Measurements from ENCODE around the gene TEX52. TPM values are rescaled to one million over a fixed set of nuclear protein-coding genes. Genes with fewer than 3 reads are reported as not detected.

The TEX52 gene
- total RNA-seq, result under 1 TPM in 1 of 2 experiments, not detected in 1; 0.67 TPM

GRCh38 chr12:2857021-2857431, at the start of gene TEX52:
Gene TEX52, minus strand, starts transcription at chr12:2857039. Its CDS starts 13 bp downstream, at chr12:2857026.
- ATAC-seq (no peak), DNase-seq (no peak)
- Mint-ChIP-seq H3K36me3 (peaks cover 16% of the 10 kb centered on the region), H3K27me3 (no peaks in the 10 kb centered on the region), H3K4me1 (peaks cover under 1% of the 10 kb centered on the region), H3K27ac (no peak within 1 kb of the TSS), H3K9me3 (ENCODE audit: low read depth) (no peaks in the 10 kb centered on the region), H3K4me3 (no peak within 1 kb of the TSS)
- CTCF ChIA-PET, result interaction anchor here (1.3 kb wide), 1 partner anchor 9 kb away, joined by 3 read pairs; no protein-coding TSS in a partner anchor

- CTCF ChIA-PET, result no interaction called here
- no peak overlapping the region for H3K4me3 Mint-ChIP-seq
Observed at GRCh38 chr12:2904260-2904659, 47.4 kb upstream of the TEX52 start.

GRCh38 chr12:2902272-2902880, 45.5 kb upstream of the TEX52 start:
- Mint-ChIP-seq H3K27ac (no peak overlapping the region), H3K36me3 (no peaks in the 10 kb centered on the region), H3K9me3 (ENCODE audit: low read depth) (no peaks in the 10 kb centered on the region), H3K27me3 (no peaks in the 10 kb centered on the region), H3K4me3 (no peak overlapping the region), H3K4me1 (no peaks in the 10 kb centered on the region)
- no peak for DNase-seq
- no peak for ATAC-seq
- CTCF ChIA-PET, result interaction anchor here (1.5 to 1.7 kb wide), 2 partner anchors 10 to 42 kb away, joined by 4 to 5 read pairs; no protein-coding TSS in a partner anchor

More at GRCh38 chr12:2904260-2904659, 47.4 kb upstream of the TEX52 start:
- H3K4me1 Mint-ChIP-seq, result no peaks in the 10 kb centered on the region
- ATAC-seq (no peak), DNase-seq (no peak)
- H3K9me3 Mint-ChIP-seq (ENCODE audit: low read depth), result no peaks in the 10 kb centered on the region
- no peak overlapping the region for H3K27ac Mint-ChIP-seq
- no peaks in the 10 kb centered on the region for H3K36me3 Mint-ChIP-seq
- H3K27me3 Mint-ChIP-seq, result no peaks in the 10 kb centered on the region

- H3K27me3 Mint-ChIP-seq, result no peaks in the 10 kb centered on the region
- CTCF ChIA-PET, result interaction anchor here (1.2 to 1.7 kb wide), 2 partner anchors 11 to 44 kb away, joined by 5 read pairs; no protein-coding TSS in a partner anchor
- no peak for ATAC-seq
Observed at GRCh38 chr12:2900642-2901041, 43.8 kb upstream of the TEX52 start.

GRCh38 chr12:2897418-2897817, 40.6 kb upstream of the TEX52 start:
- H3K36me3 Mint-ChIP-seq, result no peaks in the 10 kb centered on the region
- no peaks in the 10 kb centered on the region for H3K27me3 Mint-ChIP-seq
- no peak for DNase-seq
- H3K9me3 Mint-ChIP-seq (ENCODE audit: low read depth), result no peaks in the 10 kb centered on the region
- CTCF ChIA-PET, result no interaction called here
- H3K4me3 Mint-ChIP-seq, result no peak overlapping the region
- ATAC-seq, result no peak
- peaks cover 7% of the 10 kb centered on the region for H3K4me1 Mint-ChIP-seq
- H3K27ac Mint-ChIP-seq, result no peak overlapping the region

More at GRCh38 chr12:2900642-2901041, 43.8 kb upstream of the TEX52 start:
- no peak overlapping the region for H3K27ac Mint-ChIP-seq
- peaks cover under 1% of the 10 kb centered on the region for H3K4me1 Mint-ChIP-seq
- H3K36me3 Mint-ChIP-seq, result no peaks in the 10 kb centered on the region
- no peak overlapping the region for H3K4me3 Mint-ChIP-seq
- no peaks in the 10 kb centered on the region for H3K9me3 Mint-ChIP-seq (ENCODE audit: low read depth)
- no peak for DNase-seq

GRCh38 chr12:2895511-2895910, 38.7 kb upstream of the TEX52 start:
- no peak for ATAC-seq
- Mint-ChIP-seq H3K27ac (no peak overlapping the region), H3K27me3 (no peaks in the 10 kb centered on the region), H3K4me1 (peaks cover 15% of the 10 kb centered on the region), H3K4me3 (no peak overlapping the region), H3K9me3 (ENCODE audit: low read depth) (no peaks in the 10 kb centered on the region), H3K36me3 (no peaks in the 10 kb centered on the region)
- no peak for DNase-seq
- CTCF ChIA-PET, result interaction anchor here (0.7 kb wide), 1 partner anchor 28 kb away, joined by 3 read pairs; no protein-coding TSS in a partner anchor

GRCh38 chr12:2895051-2895451, 38.2 kb upstream of the TEX52 start:
- CTCF ChIA-PET, result interaction anchor here (0.7 to 1.0 kb wide), 2 partner anchors 10 to 28 kb away, joined by 3 to 4 read pairs; no protein-coding TSS in a partner anchor
- peaks cover 19% of the 10 kb centered on the region for H3K4me1 Mint-ChIP-seq
- DNase-seq (no peak), ATAC-seq (no peak)
- no peaks in the 10 kb centered on the region for H3K36me3 Mint-ChIP-seq
- no peak overlapping the region for H3K4me3 Mint-ChIP-seq
- no peak overlapping the region for H3K27ac Mint-ChIP-seq
- no peaks in the 10 kb centered on the region for H3K9me3 Mint-ChIP-seq (ENCODE audit: low read depth)
- no peaks in the 10 kb centered on the region for H3K27me3 Mint-ChIP-seq

GRCh38 chr12:2893007-2893406, 36.2 kb upstream of the TEX52 start:
- H3K9me3 Mint-ChIP-seq (ENCODE audit: low read depth), result no peaks in the 10 kb centered on the region
- ATAC-seq (no peak), DNase-seq (no peak)
- H3K4me3 Mint-ChIP-seq, result no peak overlapping the region
- CTCF ChIA-PET, result interaction anchor here (1.0 to 3.6 kb wide), 3 partner anchors 15 to 109 kb away, joined by 4 to 15 read pairs (median 4); partner anchors contain the start of genes FOXM1 and RHNO1
- peaks cover 31% of the 10 kb centered on the region for H3K4me1 Mint-ChIP-seq
- H3K36me3 Mint-ChIP-seq, result peaks cover 7% of the 10 kb centered on the region
- no peaks in the 10 kb centered on the region for H3K27me3 Mint-ChIP-seq
- H3K27ac Mint-ChIP-seq, result no peak overlapping the region

GRCh38 chr12:2892246-2892645, 35.4 kb upstream of the TEX52 start:
- ATAC-seq (no peak), DNase-seq (no peak)
- H3K27ac Mint-ChIP-seq, result no peak overlapping the region
- no peaks in the 10 kb centered on the region for H3K9me3 Mint-ChIP-seq (ENCODE audit: low read depth)
- CTCF ChIA-PET, result interaction anchor here (1.0 to 3.6 kb wide), 4 partner anchors 9 to 108 kb away, joined by 4 to 15 read pairs (median 4); partner anchors contain the start of genes FOXM1 and RHNO1
- H3K27me3 Mint-ChIP-seq, result no peaks in the 10 kb centered on the region
- H3K36me3 Mint-ChIP-seq, result peaks cover 14% of the 10 kb centered on the region
- peaks cover 37% of the 10 kb centered on the region for H3K4me1 Mint-ChIP-seq
- H3K4me3 Mint-ChIP-seq, result peak overlapping the region; percentile 93

GRCh38 chr12:2891240-2892053, 34.6 kb upstream of the TEX52 start:
- no peaks in the 10 kb centered on the region for H3K27me3 Mint-ChIP-seq
- no peaks in the 10 kb centered on the region for H3K9me3 Mint-ChIP-seq (ENCODE audit: low read depth)
- peak; percentile 7 for ATAC-seq
- CTCF ChIA-PET, result interaction anchor here (0.8 to 3.6 kb wide), 7 partner anchors 10 to 78 kb away, joined by 3 to 15 read pairs (median 4); partner anchors contain the start of genes FOXM1 and RHNO1
- H3K4me3 Mint-ChIP-seq, result peak overlapping the region; percentile 93
- H3K27ac Mint-ChIP-seq, result peak overlapping the region; percentile 91
- peaks cover 14% of the 10 kb centered on the region for H3K36me3 Mint-ChIP-seq
- H3K4me1 Mint-ChIP-seq, result peaks cover 37% of the 10 kb centered on the region
- peak; percentile 52 for DNase-seq

- Mint-ChIP-seq H3K4me1 (peaks cover 36% of the 10 kb centered on the region), H3K36me3 (peaks cover 18% of the 10 kb centered on the region), H3K4me3 (peak within 1 kb of the TSS; percentile 93), H3K9me3 (ENCODE audit: low read depth) (no peaks in the 10 kb centered on the region), H3K27ac (peak within 1 kb of the TSS; percentile 91), H3K27me3 (no peaks in the 10 kb centered on the region)
- peak; percentile 98 for ATAC-seq
- DNase-seq, result peak; percentile 98
- CTCF ChIA-PET, result interaction anchor here (0.6 to 3.6 kb wide), 7 partner anchors 10 to 199 kb away, joined by 3 to 15 read pairs (median 3); partner anchors contain the start of genes FOXM1 and RHNO1
Observed at GRCh38 chr12:2890388-2891239, 33.8 kb upstream of the TEX52 start, which contains the start of gene TULP3. Gene TULP3, plus strand, starts transcription at chr12:2890891. Its CDS starts 57 bp downstream, at chr12:2890948.

- H3K27ac Mint-ChIP-seq, result peak overlapping the region; percentile 91
- peaks cover 38% of the 10 kb centered on the region for H3K4me1 Mint-ChIP-seq
- no peak for DNase-seq
- ATAC-seq, result no peak
- H3K4me3 Mint-ChIP-seq, result peak overlapping the region; percentile 93
- H3K27me3 Mint-ChIP-seq, result no peaks in the 10 kb centered on the region
- no peaks in the 10 kb centered on the region for H3K9me3 Mint-ChIP-seq (ENCODE audit: low read depth)
- peaks cover 21% of the 10 kb centered on the region for H3K36me3 Mint-ChIP-seq
- CTCF ChIA-PET, result interaction anchor here (1.3 to 3.6 kb wide), 3 partner anchors 10 to 76 kb away, joined by 3 to 15 read pairs (median 6); partner anchors contain the start of genes FOXM1 and RHNO1
Observed at GRCh38 chr12:2890001-2890387, 33.2 kb upstream of the TEX52 start.

All from activated CD8-positive, alpha-beta memory T cell treated with anti-CD3 and anti-CD28 coated beads, Interleukin-2, amount 10 ng/mL, durations not matched to agents 7 days and 5 days (primary cell).